ENCODE data around the gene HTR1D. TPM values are rescaled to one million over a fixed set of nuclear protein-coding genes. Genes with fewer than 3 reads are reported as not detected.
"Not testable (repeated sequence)": the region's sequence is repeated elsewhere in the genome, so short reads cannot be mapped to it uniquely, and the experiment has no call there.

Gene HTR1D
- polyA plus RNA-seq, 4 donors = 0.14 to 0.48 (median 0.29) TPM

GRCh38 chr1:23221107-23221506 lies 3.8 kb upstream of the HTR1D start:
- no peak for DNase-seq (ENCODE audit: low read depth in 4 of 4, low spot score in 2 of 4)

- no peak for DNase-seq (ENCODE audit: low read depth in 4 of 4, low spot score in 2 of 4)
These were observed 406 bp downstream of the HTR1D start for GRCh38 chr1:23216771-23217420.

GRCh38 chr1:23215751-23216449 lies 1.4 kb downstream of the HTR1D start:
- no peak for DNase-seq (ENCODE audit: low read depth in 4 of 4, low spot score in 2 of 4)

GRCh38 chr1:23215291-23215690 lies 2.0 kb downstream of the HTR1D start:
- no peak for DNase-seq (ENCODE audit: low read depth in 4 of 4, low spot score in 2 of 4)

GRCh38 chr1:23214640-23215039 lies 2.7 kb downstream of the HTR1D start:
- DNase-seq (ENCODE audit: low read depth in 4 of 4, low spot score in 2 of 4) = no peak

GRCh38 chr1:23211955-23212354 lies 5.3 kb downstream of the HTR1D start:
- DNase-seq (ENCODE audit: low read depth in 4 of 4, low spot score in 2 of 4) = no peak

- no peak for DNase-seq (ENCODE audit: low read depth in 4 of 4, low spot score in 2 of 4)
These were observed 6.3 kb downstream of the HTR1D start for GRCh38 chr1:23210963-23211362.

GRCh38 chr1:23210351-23210785 lies 6.9 kb downstream of the HTR1D start:
- no peak for DNase-seq (ENCODE audit: low read depth in 4 of 4, low spot score in 2 of 4)

- no peak for DNase-seq (ENCODE audit: low read depth in 4 of 4, low spot score in 2 of 4)
These were observed 7.5 kb downstream of the HTR1D start for GRCh38 chr1:23209770-23210169.

GRCh38 chr1:23208527-23208926 lies 8.8 kb downstream of the HTR1D start:
- DNase-seq (ENCODE audit: low read depth in 4 of 4, low spot score in 2 of 4) = no peak

- not testable (repeated sequence) for DNase-seq (ENCODE audit: low read depth in 4 of 4, low spot score in 2 of 4)
These were observed 9.6 kb downstream of the HTR1D start for GRCh38 chr1:23207733-23208132.

- DNase-seq (ENCODE audit: low read depth in 4 of 4, low spot score in 2 of 4) = no peak
These were observed 15.0 kb downstream of the HTR1D start for GRCh38 chr1:23202263-23202749.

- no peak for DNase-seq (ENCODE audit: low read depth in 4 of 4, low spot score in 2 of 4)
These were observed 16.4 kb downstream of the HTR1D start for GRCh38 chr1:23200883-23201282.

GRCh38 chr1:23198373-23198772 lies 18.9 kb downstream of the HTR1D start:
- no peak for DNase-seq (ENCODE audit: low read depth in 4 of 4, low spot score in 2 of 4)

GRCh38 chr1:23196627-23197328 lies 20.5 kb downstream of the HTR1D start:
- no peak for DNase-seq (ENCODE audit: low read depth in 4 of 4, low spot score in 2 of 4)

GRCh38 chr1:23194119-23194984 lies 22.9 kb downstream of the HTR1D start:
- no peak for DNase-seq (ENCODE audit: low read depth in 4 of 4, low spot score in 2 of 4)

GRCh38 chr1:23193391-23194118 lies 23.7 kb downstream of the HTR1D start:
- no peak for DNase-seq (ENCODE audit: low read depth in 4 of 4, low spot score in 2 of 4)

GRCh38 chr1:23191199-23191598 lies 26.1 kb downstream of the HTR1D start:
- no peak for DNase-seq (ENCODE audit: low read depth in 4 of 4, low spot score in 2 of 4)

GRCh38 chr1:23188936-23189452 lies 28.3 kb downstream of the HTR1D start:
- DNase-seq (ENCODE audit: low read depth in 4 of 4, low spot score in 2 of 4) = not testable (repeated sequence)

- no peak for DNase-seq (ENCODE audit: low read depth in 4 of 4, low spot score in 2 of 4)
These were observed 28.8 kb downstream of the HTR1D start for GRCh38 chr1:23188434-23188884.

Data from left renal cortex interstitium (tissue), 4 donors.